ENCODE data around the gene PKD1.
"Not testable (repeated sequence)": the region's sequence is repeated elsewhere in the genome, so short reads cannot be mapped to it uniquely, and the experiment has no call there.

PKD1 gene

DNA sequence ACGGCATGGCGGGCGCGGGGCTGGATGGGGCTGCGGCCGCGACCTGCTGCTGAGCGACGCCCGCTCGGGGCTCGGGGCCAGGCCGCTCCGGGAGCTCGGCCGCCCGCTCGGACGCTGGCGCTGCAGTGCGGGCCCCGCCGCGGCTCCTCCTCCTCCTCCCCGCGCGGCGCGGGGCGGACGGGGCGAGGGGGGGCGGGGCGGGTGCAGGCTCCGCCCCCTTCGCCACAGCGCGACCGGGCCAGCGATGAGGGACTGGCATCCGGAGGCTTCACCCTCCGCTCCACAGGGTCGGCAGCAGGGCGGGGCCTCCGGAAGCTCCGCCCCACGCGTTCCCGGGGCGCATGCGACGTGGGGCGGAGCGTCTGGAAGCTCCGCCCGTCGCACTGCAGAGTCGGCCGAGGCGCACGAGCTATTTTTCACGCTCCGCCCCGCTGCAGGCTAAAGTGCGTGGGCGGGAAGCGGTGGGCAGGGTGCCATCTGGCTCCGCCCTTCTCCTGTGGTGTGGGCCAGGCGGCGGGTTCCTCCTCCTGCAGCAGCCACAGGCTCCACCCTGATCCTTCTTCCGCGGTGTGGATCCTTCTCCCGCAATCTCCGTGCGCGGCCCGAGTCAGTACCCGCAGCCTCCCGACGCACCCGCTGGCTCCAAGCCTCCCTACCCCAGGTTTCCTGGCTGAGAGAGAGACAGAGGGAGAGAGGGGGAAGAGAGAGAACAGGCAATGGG is at the start of gene PKD1:
TSS of gene PKD1 (minus strand) at position 129 of the 721 bp plus-strand sequence. CDS start 209 bp downstream, outside the sequence.
- not testable (repeated sequence) for DNase-seq (ENCODE audit: extremely low read depth, low read depth)
- peak within 1 kb of the TSS; percentile 45 for H3K4me3 ChIP-seq (replicated peaks; ENCODE audit: low read depth, low read length)

- TF ChIP-seq CTCF (IDR thresholded peaks at IDR 0.05; ENCODE audit: low read depth, low read length, missing control alignments): no peak
- H3K4me3 ChIP-seq (replicated peaks; ENCODE audit: low read depth, low read length): no peak overlapping the region
- no peak for DNase-seq (ENCODE audit: extremely low read depth, low read depth)
Measured at GRCh38 chr16:2184962-2185361, 49.3 kb upstream of the PKD1 start.

- DNase-seq (ENCODE audit: extremely low read depth, low read depth): no peak
- no peak overlapping the region for H3K4me3 ChIP-seq (replicated peaks; ENCODE audit: low read depth, low read length)
- no peak for TF ChIP-seq CTCF (IDR thresholded peaks at IDR 0.05; ENCODE audit: low read depth, low read length, missing control alignments)
Measured at GRCh38 chr16:2184346-2184745, 48.6 kb upstream of the PKD1 start.

- TF ChIP-seq CTCF (IDR thresholded peaks at IDR 0.05; ENCODE audit: low read depth, low read length, missing control alignments): no peak
- H3K4me3 ChIP-seq (replicated peaks; ENCODE audit: low read depth, low read length): no peak overlapping the region
- DNase-seq (ENCODE audit: extremely low read depth, low read depth): no peak
Measured at GRCh38 chr16:2183671-2184070, 48.0 kb upstream of the PKD1 start.

DNA sequence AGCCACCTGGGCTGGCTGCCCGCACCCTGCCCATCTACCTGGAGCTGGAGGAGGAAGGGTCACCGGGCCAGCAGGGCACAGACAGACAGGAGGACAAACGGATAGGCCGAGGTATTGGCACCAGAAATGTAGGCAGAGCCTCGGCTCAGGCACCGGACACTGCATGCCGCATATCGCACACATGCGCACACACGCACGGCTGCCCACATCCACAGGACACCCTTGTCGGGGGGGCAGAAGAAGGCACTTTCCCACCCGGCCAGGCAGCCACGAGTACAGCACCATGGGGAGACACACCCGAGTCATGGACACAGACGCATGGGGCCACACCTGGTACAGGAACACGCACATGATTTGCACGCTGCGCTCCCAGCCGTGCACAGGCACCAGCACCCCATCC is 46.3 kb upstream of the PKD1 start:
- no peak overlapping the region for H3K4me3 ChIP-seq (replicated peaks; ENCODE audit: low read depth, low read length)
- TF ChIP-seq CTCF (IDR thresholded peaks at IDR 0.05; ENCODE audit: low read depth, low read length, missing control alignments): no peak

DNA sequence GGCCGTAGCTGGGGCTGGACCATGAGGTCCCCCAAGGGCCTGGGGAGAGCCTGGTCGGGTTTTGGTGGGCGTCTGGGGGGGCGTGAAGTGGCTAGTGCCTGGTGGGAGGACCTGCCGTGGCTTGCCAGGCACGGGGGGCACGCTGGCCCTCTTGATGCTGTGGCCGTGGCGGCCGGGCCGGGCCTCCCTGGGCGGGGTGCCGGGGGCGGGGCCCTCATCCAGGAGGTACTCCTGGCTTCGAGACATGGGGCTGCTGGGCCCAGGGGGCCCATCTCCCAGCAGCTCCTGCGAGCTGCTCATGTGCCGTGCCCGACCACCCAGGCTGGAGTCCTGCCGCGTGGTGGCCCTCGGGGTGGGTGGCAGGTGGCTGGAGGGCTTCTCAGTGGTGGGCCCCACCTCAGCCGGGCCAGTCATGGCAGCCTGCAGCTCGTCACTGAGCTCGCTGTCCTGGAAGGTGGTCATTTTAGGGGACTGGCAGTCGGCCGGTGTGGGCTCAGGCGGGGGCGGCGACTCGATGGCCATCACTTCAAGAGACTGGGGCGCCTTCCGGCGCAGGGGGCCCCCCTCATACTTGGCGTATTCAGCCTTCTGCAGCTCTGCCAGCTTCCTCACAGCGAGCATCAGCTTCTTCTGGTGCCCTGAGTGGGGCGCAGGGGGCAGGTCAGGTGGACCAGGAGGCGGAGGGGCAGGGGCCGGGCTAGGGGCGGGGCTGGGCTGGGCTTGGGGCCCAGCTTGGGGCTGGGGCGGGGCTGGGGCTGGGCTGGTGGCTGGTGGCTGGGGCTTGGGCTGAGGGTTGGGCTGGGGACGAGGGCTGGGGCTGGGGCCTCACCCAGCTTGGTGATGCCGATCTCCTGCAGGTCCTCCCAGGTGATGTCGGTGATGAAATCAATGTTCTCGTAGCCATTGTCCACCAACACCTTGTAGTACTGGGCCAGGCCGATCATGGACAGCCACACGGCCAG is 45.5 kb upstream of the PKD1 start:
- DNase-seq (ENCODE audit: extremely low read depth, low read depth): no peak
- TF ChIP-seq CTCF (IDR thresholded peaks at IDR 0.05; ENCODE audit: low read depth, low read length, missing control alignments): no peak
- no peak overlapping the region for H3K4me3 ChIP-seq (replicated peaks; ENCODE audit: low read depth, low read length)

More for the DNA sequence above, 46.3 kb upstream of the PKD1 start:
- no peak for DNase-seq (ENCODE audit: extremely low read depth, low read depth)

GRCh38 chr16:2180461-2180860 is 44.8 kb upstream of the PKD1 start:
- DNase-seq (ENCODE audit: extremely low read depth, low read depth): no peak
- no peak overlapping the region for H3K4me3 ChIP-seq (replicated peaks; ENCODE audit: low read depth, low read length)
- TF ChIP-seq CTCF (IDR thresholded peaks at IDR 0.05; ENCODE audit: low read depth, low read length, missing control alignments): no peak
